GM18907 (cell line): ENCODE results near the gene IGF1.
"Not testable (repeated sequence)": the region's sequence is repeated elsewhere in the genome, so short reads cannot be mapped to it uniquely, and the experiment has no call there.

Source experiments
- ATAC-seq: cut with Tn5 transposase; IDR thresholded peaks from one replicate; pipeline ENCODE4 v1.9.1; 2021; ENCODE audit warnings: mild to moderate bottlenecking, moderate library complexity; ENCODE audit not compliant: unreplicated experiment

IGF1 gene

GRCh38 chr12:102462795-102463465, 17.4 kb downstream of the IGF1 start:
- ATAC-seq, result no peak

GRCh38 chr12:102462386-102462785, 18.0 kb downstream of the IGF1 start:
- ATAC-seq, result no peak

GRCh38 chr12:102461501-102461900, 18.9 kb downstream of the IGF1 start:
- no peak for ATAC-seq

- ATAC-seq, result no peak
These were observed 21.0 kb downstream of the IGF1 start for GRCh38 chr12:102459314-102459713.

- ATAC-seq, result no peak
These were observed 25.3 kb downstream of the IGF1 start for GRCh38 chr12:102454808-102455760.

GRCh38 chr12:102454330-102454729, 26.0 kb downstream of the IGF1 start:
- no peak for ATAC-seq

- no peak for ATAC-seq
These were observed 27.8 kb downstream of the IGF1 start for GRCh38 chr12:102452605-102453004.

GRCh38 chr12:102449018-102449417, 31.3 kb downstream of the IGF1 start:
- ATAC-seq, result not testable (repeated sequence)

GRCh38 chr12:102447426-102447825, 32.9 kb downstream of the IGF1 start:
- not testable (repeated sequence) for ATAC-seq

- no peak for ATAC-seq
These were observed 35.7 kb downstream of the IGF1 start for GRCh38 chr12:102444707-102445106.

GRCh38 chr12:102444093-102444492, 36.3 kb downstream of the IGF1 start:
- no peak for ATAC-seq

- ATAC-seq, result no peak
These were observed 39.2 kb downstream of the IGF1 start for GRCh38 chr12:102441077-102441596.

GRCh38 chr12:102439426-102440405, 40.6 kb downstream of the IGF1 start:
- ATAC-seq, result no peak

GRCh38 chr12:102438827-102439210, 41.5 kb downstream of the IGF1 start:
- no peak for ATAC-seq

- no peak for ATAC-seq
These were observed 42.1 kb downstream of the IGF1 start for GRCh38 chr12:102438047-102438826.

GRCh38 chr12:102437511-102437910, 42.9 kb downstream of the IGF1 start:
- ATAC-seq, result no peak

GRCh38 chr12:102436867-102437266, 43.5 kb downstream of the IGF1 start:
- ATAC-seq, result no peak

GRCh38 chr12:102435827-102436436, 44.4 kb downstream of the IGF1 start:
- ATAC-seq, result no peak

GRCh38 chr12:102433304-102433703, 47.1 kb downstream of the IGF1 start:
- no peak for ATAC-seq
